A673 (cell line): Measurements from ENCODE around the gene ERO1A.

Experiments
- CTCF ChIP-seq: fragments of 300-800, 200-600 bp; sonication (generic); conservative IDR thresholded peaks from 2 replicates; pipeline ENCODE4 v1.5.1; 2017; ENCODE audit warnings: low read depth, mild to moderate bottlenecking, antibody characterized with exemption, low read length, moderate library complexity, mixed read lengths
- EZH2 ChIP-seq: fragments of 200-600 bp; sonication (generic); IDR thresholded peaks from 2 replicates; pipeline ENCODE4 v1.6.1; 2017; ENCODE audit warnings: borderline replicate concordance, low read depth, mild to moderate bottlenecking, mixed read lengths, antibody characterized with exemption, low read length; ENCODE audit not compliant: poor library complexity, severe bottlenecking

GRCh38 chr14:52740751-52741150 lies 45.4 kb upstream of the ERO1A start:
- TF ChIP-seq CTCF (no peak), EZH2 (no peak)
